ENCODE data around the gene CNIH2. TPM values are rescaled to one million over a fixed set of nuclear protein-coding genes. Genes with fewer than 3 reads are reported as not detected.

The CNIH2 gene
- total and polyA plus RNA-seq, 2 of the 8 experiments (the other 6 are each of a cell fraction or from before 2014, with no cell fraction given): 12.5 to 15.8 TPM

- 75% methylated on average over 11 of the region's 14 CpGs; no CpG with 5 or more reads in 1 of the 2 experiments for WGBS, 2 experiments (ENCODE audit: extremely low coverage in 1 of 2, insufficient coverage in 1 of 2, insufficient read length in 1 of 2, insufficient replicate concordance in 2 of 2, low coverage in 1 of 2, low lambda C conversion rate in 2 of 2, missing lambda C conversion rate in 1 of 2)
- Histone ChIP-seq H3K4me3 (ENCODE audit: extremely low read depth in 1 of 4, insufficient read depth in 2 of 4, low read depth in 3 of 4, low read length in 4 of 4) (no peak overlapping the region), H3K27me3 (replicated peaks in 1 of 4; ENCODE audit: control insufficient read depth in 3 of 4, extremely low read depth in 1 of 4, insufficient read depth in 3 of 4, low read length in 3 of 4) (peaks cover 0 to 4% (median under 1%) of the 10 kb centered on the region in 4 experiments; a peak in 2 of 7 replicates), H3K56ac (replicated peaks; ENCODE audit: insufficient read length, low read depth, low read length) (no peak overlapping the region), H2BK5ac (ENCODE audit: low read depth, low read length) (no peak overlapping the region), H3K9ac (replicated peaks in 1 of 4; ENCODE audit: extremely low read depth in 1 of 4, low read depth in 3 of 4, low read length in 3 of 4) (no peak overlapping the region), H4K5ac (ENCODE audit: insufficient read length, low read depth, low read length) (no peak overlapping the region), H4K20me1 (replicated peaks in 1 of 2; ENCODE audit: control insufficient read depth in 1 of 2, insufficient read depth in 2 of 2, low read length in 2 of 2) (peaks cover 9 to 23% of the 10 kb centered on the region in 2 experiments), H3K27ac (ENCODE audit: low read depth, low read length) (no peak overlapping the region), H4K8ac (ENCODE audit: extremely low read depth, insufficient read depth, low read length) (no peak overlapping the region; the same call in 1 of the 2 replicates), H3K79me2 (ENCODE audit: control insufficient read depth in 1 of 2, insufficient read depth in 2 of 2, low read length in 2 of 2) (no peaks in the 10 kb centered on the region), H3K36me3 (ENCODE audit: control insufficient read depth in 2 of 4, insufficient read depth in 4 of 4, low read length in 3 of 4) (peaks cover 0 to 6% (median 1%) of the 10 kb centered on the region in 4 experiments; a peak in 2 of 8 replicates), H2BK15ac (ENCODE audit: low read length) (no peak overlapping the region), H3K18ac (ENCODE audit: extremely low read depth, low read length) (no peak overlapping the region), H4K91ac (replicated peaks; ENCODE audit: insufficient read length, low read length) (no peak overlapping the region), H2AK5ac (ENCODE audit: low read depth, low read length) (no peak overlapping the region), H3K14ac (ENCODE audit: insufficient read length) (no peak overlapping the region), H3K4ac (replicated peaks; ENCODE audit: insufficient read length, low read depth, low read length) (no peak overlapping the region), H2BK20ac (ENCODE audit: low read length) (no peak overlapping the region), H3K23ac (ENCODE audit: insufficient read length) (no peak overlapping the region), H3K4me2 (ENCODE audit: insufficient read depth in 1 of 2, low read depth in 2 of 2, low read length in 2 of 2) (no peak overlapping the region), H3K23me2 (ENCODE audit: low read depth, low read length) (peaks cover 4% of the 10 kb centered on the region; the same call in 1 of the 2 replicates), H2AFZ (ENCODE audit: low read length) (no peak overlapping the region), H3K4me1 (replicated peaks in 1 of 4; ENCODE audit: control insufficient read depth in 3 of 4, insufficient read depth in 4 of 4, low read length in 3 of 4) (peaks cover 0 to 17% (median 13%) of the 10 kb centered on the region in 4 experiments; a peak in 5 of 7 replicates), H2BK120ac (replicated peaks; ENCODE audit: low read depth, low read length) (no peak overlapping the region), H2BK12ac (ENCODE audit: low read depth, low read length) (no peak overlapping the region), H3K79me1 (ENCODE audit: low read depth, low read length) (no peaks in the 10 kb centered on the region), H3K9me3 (ENCODE audit: insufficient read depth in 2 of 2, low read depth in 1 of 2, low read length in 1 of 2) (no peaks in the 10 kb centered on the region)
- POLR2A ChIA-PET (ENCODE audit: partially characterized antibody): interaction anchor here (0.9 to 7.9 kb wide), 7 partner anchors 9 to 90 kb away, joined by 3 to 125 read pairs (median 10); partner anchors contain the start of genes B4GAT1, BRMS1, RAB1B and RIN1
- FAIRE-seq (no peak), DNase-seq (ENCODE audit: low read depth in 1 of 2, low spot score in 2 of 2) (no peak)
- CTCF ChIA-PET (ENCODE audit: partially characterized antibody): interaction anchor here (1.0 to 5.2 kb wide), 10 partner anchors 10 to 84 kb away, joined by 3 to 48 read pairs (median 8); partner anchors contain the start of genes RAB1B and RIN1
- no peak for TF ChIP-seq USF2 (IDR thresholded peaks at IDR 0.05; ENCODE audit: low read length)
- TF ChIP-seq KDM4A (IDR thresholded peaks at IDR 0.05; ENCODE audit: low read depth, low read length, severe bottlenecking): no peak
- no peak for TF ChIP-seq RNF2 (IDR thresholded peaks at IDR 0.05; ENCODE audit: borderline replicate concordance, low read depth, low read length, missing control alignments, poor library complexity, severe bottlenecking)
- no peak for TF ChIP-seq PHF8 (conservative IDR thresholded peaks at IDR 0.05; ENCODE audit: low read depth, low read length)
- TF ChIP-seq EZH2 (IDR thresholded peaks at IDR 0.05; ENCODE audit: low read depth, low read length, severe bottlenecking): no peak
- no peak for TF ChIP-seq BRCA1 (IDR thresholded peaks at IDR 0.05; ENCODE audit: low read depth, low read length)
- TF ChIP-seq GTF2F1 (IDR thresholded peaks at IDR 0.05; ENCODE audit: borderline replicate concordance, low read depth, low read length): no peak
- TF ChIP-seq TAF7 (optimal IDR thresholded peaks at IDR 0.05; ENCODE audit: borderline replicate concordance, low read depth, low read length): no peak
- TF ChIP-seq RBBP5 (IDR thresholded peaks at IDR 0.05; ENCODE audit: borderline replicate concordance, low read depth, low read length): no peak
- TF ChIP-seq E2F6 (IDR thresholded peaks at IDR 0.05): no peak
Observed at GRCh38 chr11:66280428-66280827, 2.5 kb downstream of the CNIH2 start.

Data from H1 (cell line).